ENCODE data around the gene HES4.
"Not testable (repeated sequence)": the region's sequence is repeated elsewhere in the genome, so short reads cannot be mapped to it uniquely, and the experiment has no call there.

The HES4 gene

GRCh38 chr1:1033009-1033587, 33.2 kb upstream of the HES4 start:
- no peak for DNase-seq (ENCODE audit: low spot score)

- DNase-seq (ENCODE audit: low spot score), result no peak
These were observed 32.5 kb upstream of the HES4 start for GRCh38 chr1:1032424-1032823.

DNA sequence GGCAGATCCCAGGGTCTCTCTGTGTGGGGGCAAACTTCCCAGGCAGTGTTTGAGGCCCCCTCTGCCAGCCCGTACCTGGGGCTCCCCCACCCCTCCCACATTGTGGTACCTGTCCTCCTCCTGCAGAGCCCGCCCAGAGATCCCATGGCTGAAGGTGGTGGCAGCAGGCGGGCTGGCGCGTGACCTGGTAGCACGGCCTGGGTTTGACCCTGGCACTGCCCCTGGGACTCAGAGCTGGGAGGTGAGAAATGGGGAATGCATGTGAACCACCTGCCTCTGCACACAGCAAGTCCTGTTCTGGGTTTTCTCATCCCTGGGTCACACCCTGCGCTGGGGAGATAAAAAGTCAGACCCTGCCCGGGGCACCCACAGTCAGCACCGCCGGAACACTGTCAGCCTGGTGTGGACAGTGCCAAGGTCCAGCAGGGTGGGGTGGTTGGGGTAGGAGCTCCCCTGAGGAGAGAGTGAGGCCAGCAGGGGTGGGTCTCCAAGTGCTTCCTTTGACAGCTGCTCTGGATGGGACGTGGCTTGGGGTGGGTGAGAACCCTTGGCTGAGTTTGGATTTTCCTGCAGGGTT, 31.9 kb upstream of the HES4 start:
- DNase-seq (ENCODE audit: low spot score), result no peak

- not testable (repeated sequence) for DNase-seq (ENCODE audit: low spot score)
These were observed 31.2 kb upstream of the HES4 start for GRCh38 chr1:1030867-1031658.

GRCh38 chr1:1027791-1028190, 27.9 kb upstream of the HES4 start:
- DNase-seq (ENCODE audit: low spot score), result no peak

GRCh38 chr1:1026599-1027413, 26.9 kb upstream of the HES4 start:
- no peak for DNase-seq (ENCODE audit: low spot score)

GRCh38 chr1:1025730-1026129, 25.8 kb upstream of the HES4 start:
- DNase-seq (ENCODE audit: low spot score), result no peak

DNA sequence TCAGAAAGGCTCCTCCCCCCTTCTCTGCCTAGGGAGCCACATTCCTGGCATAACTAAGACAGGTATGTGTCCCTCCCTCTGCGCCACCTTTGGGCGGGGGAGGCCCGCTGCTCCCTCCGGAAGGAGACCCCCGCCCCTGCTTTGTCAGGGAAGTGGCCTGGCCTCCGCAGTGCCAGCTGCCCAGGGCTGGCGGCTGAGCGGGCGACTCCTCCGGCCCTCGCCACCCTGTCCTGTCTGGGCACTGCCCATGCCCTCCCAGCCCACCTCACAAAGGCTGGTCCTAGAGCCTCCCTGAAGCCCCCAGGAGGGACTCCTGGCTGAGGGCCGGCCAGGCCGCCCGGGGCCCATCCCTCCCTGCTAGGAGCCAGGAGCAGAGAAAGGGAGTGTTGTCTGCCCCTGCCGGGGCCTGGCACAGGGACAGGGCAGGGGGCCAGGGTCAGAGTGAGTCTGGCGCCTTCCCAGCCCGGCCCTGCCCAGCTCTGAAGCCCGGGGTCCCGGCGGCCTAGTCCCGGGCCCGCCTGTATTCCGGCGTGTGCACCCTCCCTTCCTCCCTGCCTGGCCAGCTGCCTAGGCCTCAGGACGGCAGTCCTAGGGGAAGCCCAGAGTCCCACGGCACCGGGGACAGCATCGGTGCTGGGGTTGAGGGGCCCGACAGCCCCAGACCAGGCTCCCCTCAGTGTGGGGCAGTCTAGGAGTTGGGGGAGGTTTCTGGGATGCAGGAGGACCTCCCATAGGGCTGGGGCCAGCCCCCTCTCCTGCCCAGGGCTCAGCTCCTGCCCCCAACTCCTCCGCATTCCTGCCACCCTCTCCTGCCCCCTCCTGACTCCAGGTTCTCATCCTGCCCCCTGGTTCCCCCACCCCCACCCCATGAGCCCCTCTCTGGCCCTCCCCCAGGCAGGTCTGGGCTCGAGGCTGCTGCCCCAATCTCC, 25.1 kb upstream of the HES4 start:
- DNase-seq (ENCODE audit: low spot score), result no peak

- DNase-seq (ENCODE audit: low spot score), result no peak
These were observed 24.4 kb upstream of the HES4 start for GRCh38 chr1:1024149-1024770.

DNA sequence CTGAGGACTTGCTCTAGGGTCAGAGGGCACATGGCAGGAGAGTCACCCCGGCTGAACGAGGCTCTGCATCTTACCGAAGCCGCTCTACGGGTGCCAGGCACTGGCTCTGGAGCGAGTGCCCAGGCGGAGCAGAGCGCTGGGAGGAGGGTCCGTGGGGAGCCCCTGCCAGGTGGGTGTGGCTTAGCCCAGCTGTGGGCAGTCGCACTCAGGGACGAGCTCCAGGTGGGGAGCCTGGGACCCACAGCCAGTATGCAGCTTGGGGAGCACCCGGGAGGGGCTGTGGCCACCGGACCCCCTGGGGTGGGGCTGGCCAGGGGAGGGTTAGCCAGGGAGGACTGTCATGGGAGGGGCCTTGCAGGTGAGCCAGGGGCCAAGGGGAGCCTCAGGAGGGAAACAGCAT, 23.8 kb upstream of the HES4 start:
- DNase-seq (ENCODE audit: low spot score), result no peak

DNA sequence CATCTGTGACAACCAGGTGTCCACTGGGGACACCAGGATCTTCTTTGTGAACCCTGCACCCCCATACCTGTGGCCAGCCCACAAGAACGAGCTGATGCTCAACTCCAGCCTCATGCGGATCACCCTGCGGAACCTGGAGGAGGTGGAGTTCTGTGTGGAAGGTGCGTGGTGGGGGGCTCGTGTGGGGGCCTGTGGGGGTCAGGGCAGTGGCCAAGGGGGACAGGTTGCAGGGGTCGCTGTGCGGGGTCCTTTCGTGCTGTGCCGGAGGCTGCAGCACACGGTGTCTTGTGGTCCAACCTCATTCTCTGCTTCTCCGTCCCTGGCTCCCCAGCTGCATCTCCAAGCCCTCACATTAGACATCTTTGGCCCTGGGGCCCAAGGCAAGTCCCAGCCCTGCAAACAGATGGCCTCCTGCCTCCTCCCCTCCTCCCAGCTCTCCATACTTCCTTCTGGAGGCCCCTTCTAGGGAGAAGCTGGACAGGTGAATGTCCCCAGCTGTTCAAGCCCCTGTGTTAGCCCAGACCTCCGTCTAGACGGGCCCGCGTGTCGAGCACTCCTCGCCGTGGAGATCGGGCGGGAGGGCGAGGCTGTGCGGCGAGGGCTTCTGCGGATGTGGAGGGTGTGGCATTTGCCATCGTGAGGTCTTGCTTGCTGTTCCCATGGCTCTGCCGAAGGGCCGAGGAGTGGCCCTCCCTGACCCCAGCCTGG, 22.6 kb upstream of the HES4 start:
- no peak for DNase-seq (ENCODE audit: low spot score)

DNA sequence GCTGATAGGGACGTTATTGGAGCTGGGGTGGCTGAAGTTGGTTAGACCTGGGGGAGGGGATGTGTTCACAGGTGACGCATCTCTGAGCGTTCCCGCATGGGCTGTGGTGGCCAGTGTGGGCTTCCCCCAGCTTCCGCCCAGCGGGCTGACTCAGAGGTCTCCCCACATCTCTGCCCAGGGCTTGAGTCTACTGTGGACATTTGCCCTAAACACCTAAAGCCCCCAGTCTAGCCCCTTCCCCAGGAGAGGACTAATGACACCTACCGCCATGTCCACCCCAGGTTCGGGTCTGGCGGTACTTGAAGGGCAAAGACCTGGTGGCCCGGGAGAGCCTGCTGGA, 22.0 kb upstream of the HES4 start:
- no peak for DNase-seq (ENCODE audit: low spot score)

GRCh38 chr1:1021010-1021919, 21.4 kb upstream of the HES4 start:
- peak; percentile 68 for DNase-seq (ENCODE audit: low spot score)

DNA sequence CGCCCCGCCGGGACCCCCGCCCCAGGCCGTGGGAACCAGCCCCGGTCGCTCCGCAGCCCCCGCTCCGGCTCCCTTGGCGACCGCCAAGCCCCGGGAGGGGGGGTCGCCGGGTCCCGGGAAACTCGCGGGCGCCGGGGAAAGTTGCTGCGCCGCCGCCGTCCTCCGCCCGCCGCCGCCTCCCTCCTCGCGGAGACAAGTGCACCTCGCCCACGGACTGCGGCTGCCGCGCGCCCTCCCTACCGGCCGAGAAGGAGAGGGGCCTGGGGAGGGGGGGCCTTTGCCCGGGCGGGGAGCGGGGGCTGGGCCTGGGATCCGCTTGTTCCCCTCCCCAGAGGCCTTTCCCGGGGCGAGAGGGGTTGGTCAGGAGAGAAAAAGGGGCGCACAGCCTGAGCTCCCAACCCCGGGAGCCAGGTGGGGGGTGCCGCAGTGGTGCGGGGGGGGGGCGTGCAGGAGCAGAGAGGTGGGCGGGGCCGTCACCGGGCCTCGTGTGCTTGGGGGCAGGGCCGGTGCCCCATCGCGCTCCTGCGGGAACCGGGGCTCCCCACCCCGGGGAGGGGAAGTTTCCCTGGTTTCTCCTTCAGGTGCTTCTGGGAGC, 20.6 kb upstream of the HES4 start:
- no peak for DNase-seq (ENCODE audit: low spot score)

DNA sequence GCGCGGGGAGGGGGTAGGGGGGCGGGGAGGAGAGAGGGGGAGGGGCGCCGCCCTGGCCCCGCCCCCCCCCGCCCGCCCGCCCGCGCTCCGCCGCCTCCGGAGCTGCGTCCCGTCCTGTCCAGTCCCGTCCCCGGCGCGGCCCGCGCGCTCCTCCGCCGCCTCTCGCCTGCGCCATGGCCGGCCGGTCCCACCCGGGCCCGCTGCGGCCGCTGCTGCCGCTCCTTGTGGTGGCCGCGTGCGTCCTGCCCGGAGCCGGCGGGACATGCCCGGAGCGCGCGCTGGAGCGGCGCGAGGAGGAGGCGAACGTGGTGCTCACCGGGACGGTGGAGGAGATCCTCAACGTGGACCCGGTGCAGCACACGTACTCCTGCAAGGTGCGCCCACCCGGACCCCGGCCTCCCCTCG, 20.1 kb upstream of the HES4 start, which contains the start of gene AGRN:
AGRN (plus strand) TSS at position 121 of the 405 bp plus-strand sequence; CDS start at position 174, 53 bp downstream.
- DNase-seq (ENCODE audit: low spot score), result no peak

- peak; percentile 86 for DNase-seq (ENCODE audit: low spot score)
These were observed 19.5 kb upstream of the HES4 start for GRCh38 chr1:1019122-1019999.

DNA sequence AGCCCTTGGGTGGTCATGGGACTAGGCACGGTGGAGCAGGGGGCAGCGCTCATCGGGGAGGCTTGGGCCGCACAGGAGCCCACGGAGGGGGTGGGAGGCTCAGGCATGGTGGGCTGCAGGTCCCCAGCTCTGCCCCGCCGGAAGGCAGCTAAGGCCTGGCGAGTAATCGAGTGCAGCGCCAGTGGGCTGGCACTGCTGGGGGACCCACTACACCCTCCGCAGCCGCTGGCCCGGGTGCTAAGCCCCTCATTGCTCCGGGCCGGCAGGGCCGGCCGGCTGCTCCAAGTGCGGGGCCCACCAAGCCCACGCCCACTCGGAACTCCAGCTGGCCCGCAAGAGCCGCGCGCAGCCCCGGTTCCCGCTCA, 18.4 kb upstream of the HES4 start:
- not testable (repeated sequence) for DNase-seq (ENCODE audit: low spot score)
